Peyer's patch (tissue), 4 donors: ENCODE data around the gene PMM1.

ENCODE experiments used
- POLR2A ChIP-seq, 2 donors: fragments of 450-650 bp; IDR thresholded peaks; one replicate each; pipeline ENCODE4 v1.5.1; 2017; ENCODE audit warnings: antibody characterized with exemption in 2 of 2, mild to moderate bottlenecking in 2 of 2, moderate library complexity in 2 of 2
- TF ChIP-seq, protein P1 (sequence below), 6 experiments: fragments of 450-650 bp in 4 of 6; fragments of 200-600 bp in 2 of 6; sonication (generic) in 1 of 6; IDR thresholded peaks; one replicate each; pipeline ENCODE4 v1.5.1; 2017 to 2019; ENCODE audit warnings: antibody characterized with exemption in 6 of 6, mild to moderate bottlenecking in 3 of 6, moderate library complexity in 1 of 6

DNA sequence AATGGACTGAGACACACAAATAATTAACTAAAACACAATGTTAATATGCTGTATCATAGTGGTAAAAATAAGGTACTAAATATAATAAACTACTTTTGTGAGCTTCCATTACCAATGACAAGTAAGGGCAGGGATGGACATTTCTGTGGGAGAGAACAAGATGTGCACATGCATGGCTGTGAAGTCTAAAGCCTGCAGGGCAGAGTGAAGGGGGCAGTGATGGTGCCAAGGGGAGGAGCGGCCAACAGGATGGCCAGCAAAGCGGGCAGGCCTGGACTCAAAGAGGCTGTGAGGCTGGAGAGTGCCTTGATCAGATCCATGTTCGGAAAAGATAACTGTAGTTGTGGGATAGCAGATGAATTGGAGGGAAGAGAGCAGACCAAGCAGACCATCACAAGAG, 18.7 kb upstream of the PMM1 start:
- TF ChIP-seq POLR2A (IDR thresholded peaks at IDR 0.05): no peak
- TF ChIP-seq, protein P1, sequence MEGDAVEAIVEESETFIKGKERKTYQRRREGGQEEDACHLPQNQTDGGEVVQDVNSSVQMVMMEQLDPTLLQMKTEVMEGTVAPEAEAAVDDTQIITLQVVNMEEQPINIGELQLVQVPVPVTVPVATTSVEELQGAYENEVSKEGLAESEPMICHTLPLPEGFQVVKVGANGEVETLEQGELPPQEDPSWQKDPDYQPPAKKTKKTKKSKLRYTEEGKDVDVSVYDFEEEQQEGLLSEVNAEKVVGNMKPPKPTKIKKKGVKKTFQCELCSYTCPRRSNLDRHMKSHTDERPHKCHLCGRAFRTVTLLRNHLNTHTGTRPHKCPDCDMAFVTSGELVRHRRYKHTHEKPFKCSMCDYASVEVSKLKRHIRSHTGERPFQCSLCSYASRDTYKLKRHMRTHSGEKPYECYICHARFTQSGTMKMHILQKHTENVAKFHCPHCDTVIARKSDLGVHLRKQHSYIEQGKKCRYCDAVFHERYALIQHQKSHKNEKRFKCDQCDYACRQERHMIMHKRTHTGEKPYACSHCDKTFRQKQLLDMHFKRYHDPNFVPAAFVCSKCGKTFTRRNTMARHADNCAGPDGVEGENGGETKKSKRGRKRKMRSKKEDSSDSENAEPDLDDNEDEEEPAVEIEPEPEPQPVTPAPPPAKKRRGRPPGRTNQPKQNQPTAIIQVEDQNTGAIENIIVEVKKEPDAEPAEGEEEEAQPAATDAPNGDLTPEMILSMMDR (IDR thresholded peaks at IDR 0.05): no peak
